Trophoblast cell (in vitro differentiated cells and primary cell): ENCODE results near the gene NEK8.

Experiments
- DNase-seq, 2 donors: peaks; one replicate each; pipeline ENCODE4 v3.0.0-alpha.2; 2016
- H2AFZ ChIP-seq: 2 replicates; pipeline ENCODE4 v1.6.1; 2013; ENCODE audit warnings: low read length, moderate library complexity, mild to moderate bottlenecking; ENCODE audit not compliant: insufficient read depth, poor library complexity
- H2AK5ac ChIP-seq: 2 replicates; pipeline ENCODE4 v1.6.1; 2013; ENCODE audit warnings: mild to moderate bottlenecking, low read length
- H2BK120ac ChIP-seq: 2 replicates; pipeline ENCODE4 v1.6.1; 2013; ENCODE audit warnings: low read length, mild to moderate bottlenecking, moderate library complexity; ENCODE audit not compliant: insufficient read depth, poor library complexity
- H2BK12ac ChIP-seq: 2 replicates; pipeline ENCODE4 v1.6.1; 2013; ENCODE audit warnings: mild to moderate bottlenecking, low read length, moderate library complexity
- H2BK5ac ChIP-seq: 2 replicates; pipeline ENCODE4 v1.6.1; 2013; ENCODE audit warnings: low read length, low read depth, moderate library complexity, mild to moderate bottlenecking; ENCODE audit not compliant: poor library complexity
- H3K14ac ChIP-seq: 2 replicates; pipeline ENCODE4 v1.6.1; 2013; ENCODE audit warnings: mild to moderate bottlenecking, low read length
- H3K18ac ChIP-seq: 2 replicates; pipeline ENCODE4 v1.6.1; 2013; ENCODE audit warnings: mild to moderate bottlenecking, low read length
- H3K23ac ChIP-seq: 2 replicates; pipeline ENCODE4 v1.6.1; 2013; ENCODE audit warnings: low read length
- H3K27ac ChIP-seq: 2 replicates; pipeline ENCODE4 v1.5.1; 2013; ENCODE audit warnings: low read depth, mild to moderate bottlenecking, inconsistent platforms, low read length, moderate library complexity
- H3K27me3 ChIP-seq: 2 replicates; pipeline ENCODE4 v1.6.1; 2013; ENCODE audit warnings: inconsistent platforms, mild to moderate bottlenecking, low read length, moderate library complexity; ENCODE audit not compliant: insufficient read depth
- H3K36me3 ChIP-seq, 2 experiments: 1 replicate in 1 of 2; 2 replicates in 1 of 2; pipeline ENCODE4 v1.6.1; 2013; ENCODE audit warnings: low read length in 2 of 2, mild to moderate bottlenecking in 2 of 2, moderate library complexity in 1 of 2; ENCODE audit not compliant: insufficient read depth in 2 of 2, control insufficient read depth in 1 of 2
- H3K4ac ChIP-seq: 2 replicates; pipeline ENCODE4 v1.6.1; 2013; ENCODE audit warnings: low read depth, mild to moderate bottlenecking, low read length, moderate library complexity
- H3K4me1 ChIP-seq, 2 experiments: 1 replicate in 1 of 2; 2 replicates in 1 of 2; pipeline ENCODE4 v1.6.1; 2013; ENCODE audit warnings: low read length in 2 of 2, mild to moderate bottlenecking in 2 of 2, moderate library complexity in 1 of 2; ENCODE audit not compliant: insufficient read depth in 2 of 2, control insufficient read depth in 1 of 2
- H3K4me2 ChIP-seq: 2 replicates; pipeline ENCODE4 v1.6.1; 2013; ENCODE audit warnings: inconsistent platforms, mild to moderate bottlenecking, low read length, moderate library complexity
- H3K4me3 ChIP-seq: 2 replicates; pipeline ENCODE4 v1.5.1; 2013; ENCODE audit warnings: mild to moderate bottlenecking, low read depth, low read length, inconsistent platforms
- H3K79me1 ChIP-seq: one replicate; pipeline ENCODE4 v1.6.1; 2013; ENCODE audit warnings: low read length
- H3K79me2 ChIP-seq: 2 replicates; pipeline ENCODE4 v1.6.1; 2013; ENCODE audit warnings: low read length, mild to moderate bottlenecking; ENCODE audit not compliant: control insufficient read depth, insufficient read depth, poor library complexity
- H3K9ac ChIP-seq: 2 replicates; pipeline ENCODE4 v1.6.1; 2013; ENCODE audit warnings: mild to moderate bottlenecking, low read length
- H3K9me3 ChIP-seq: 2 replicates; pipeline ENCODE4 v1.6.1; 2013; ENCODE audit warnings: low read depth, mild to moderate bottlenecking, control low read depth, inconsistent platforms, low read length; ENCODE audit not compliant: insufficient read depth
- H4K12ac ChIP-seq: 2 replicates; pipeline ENCODE4 v1.6.1; 2013; ENCODE audit warnings: low read depth, mild to moderate bottlenecking, low read length, moderate library complexity
- H4K8ac ChIP-seq: 2 replicates; pipeline ENCODE4 v1.6.1; 2013; ENCODE audit warnings: low read depth, mild to moderate bottlenecking, low read length, moderate library complexity
- H4K91ac ChIP-seq: one replicate; pipeline ENCODE4 v1.6.1; 2013; ENCODE audit warnings: low read depth, mild to moderate bottlenecking, low read length, moderate library complexity
- WGBS: extraction: QIAGEN DNeasy Blood & Tissue Kit; methylation state at CpG from one replicate; pipeline ENCODE4 v1.1.7; 2013; ENCODE audit warnings: missing lambda C conversion rate; ENCODE audit not compliant: insufficient read length, insufficient coverage; ENCODE audit errors: extremely low coverage; 5-methylcytosine and 5-hydroxymethylcytosine counted together

NEK8 gene

DNA sequence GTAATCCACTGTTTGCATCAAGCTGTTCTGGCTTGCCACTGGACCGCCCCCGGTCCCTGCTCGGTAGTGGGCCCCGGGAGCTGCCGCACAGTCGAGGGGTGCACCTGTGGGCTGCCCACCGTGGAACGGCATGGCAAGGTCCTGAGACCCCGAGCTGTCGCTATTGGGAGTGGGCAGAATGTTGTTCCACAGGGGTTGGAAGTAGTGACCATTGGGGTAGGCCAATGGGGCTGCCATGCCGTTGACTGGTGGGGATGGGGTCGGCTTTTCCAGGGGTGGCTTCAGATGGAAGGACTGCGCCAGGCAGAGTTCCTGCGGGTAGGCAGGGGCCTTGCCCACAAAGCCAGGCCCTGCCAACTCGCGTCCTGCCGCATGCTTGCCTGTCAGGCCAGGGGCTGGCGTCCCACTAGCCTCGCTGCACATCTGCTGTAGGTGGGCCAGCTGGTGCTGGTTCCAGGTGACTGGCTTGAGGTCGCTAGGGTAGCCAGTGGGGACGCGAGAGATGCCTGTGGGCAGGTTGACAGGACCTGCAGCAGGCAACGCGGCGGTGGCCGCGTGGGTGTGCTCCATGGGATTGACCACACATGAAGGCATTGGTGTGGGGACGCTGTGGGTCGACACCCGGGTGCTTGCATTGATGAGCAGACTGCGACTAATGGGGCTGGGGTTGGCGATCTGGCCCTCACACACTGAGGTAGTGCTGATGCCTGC, 30.0 kb downstream of the NEK8 start:
- Histone ChIP-seq H2BK5ac (no peak overlapping the region), H3K18ac (no peak overlapping the region), H4K8ac (no peak overlapping the region), H3K27me3 (no peaks in the 10 kb centered on the region), H2BK12ac (no peak overlapping the region), H3K23ac (no peak overlapping the region), H3K36me3 (peaks cover 23 to 46% of the 10 kb centered on the region in 2 experiments), H3K14ac (no peak overlapping the region), H2AFZ (no peak overlapping the region), H3K79me1 (no peaks in the 10 kb centered on the region), H3K79me2 (no peaks in the 10 kb centered on the region), H3K4me3 (no peak overlapping the region), H3K4me2 (no peak overlapping the region), H2BK120ac (no peak overlapping the region), H3K27ac (no peak overlapping the region), H2AK5ac (no peak overlapping the region), H4K91ac (no peak overlapping the region), H4K12ac (no peak overlapping the region), H3K4ac (no peak overlapping the region), H3K9ac (peak overlapping the region; percentile 0), H3K9me3 (no peaks in the 10 kb centered on the region), H3K4me1 (peaks cover 0 to 3% of the 10 kb centered on the region in 2 experiments)
- no CpG with 5 or more reads among the region's 32 CpGs for WGBS
- no peak for DNase-seq

DNA sequence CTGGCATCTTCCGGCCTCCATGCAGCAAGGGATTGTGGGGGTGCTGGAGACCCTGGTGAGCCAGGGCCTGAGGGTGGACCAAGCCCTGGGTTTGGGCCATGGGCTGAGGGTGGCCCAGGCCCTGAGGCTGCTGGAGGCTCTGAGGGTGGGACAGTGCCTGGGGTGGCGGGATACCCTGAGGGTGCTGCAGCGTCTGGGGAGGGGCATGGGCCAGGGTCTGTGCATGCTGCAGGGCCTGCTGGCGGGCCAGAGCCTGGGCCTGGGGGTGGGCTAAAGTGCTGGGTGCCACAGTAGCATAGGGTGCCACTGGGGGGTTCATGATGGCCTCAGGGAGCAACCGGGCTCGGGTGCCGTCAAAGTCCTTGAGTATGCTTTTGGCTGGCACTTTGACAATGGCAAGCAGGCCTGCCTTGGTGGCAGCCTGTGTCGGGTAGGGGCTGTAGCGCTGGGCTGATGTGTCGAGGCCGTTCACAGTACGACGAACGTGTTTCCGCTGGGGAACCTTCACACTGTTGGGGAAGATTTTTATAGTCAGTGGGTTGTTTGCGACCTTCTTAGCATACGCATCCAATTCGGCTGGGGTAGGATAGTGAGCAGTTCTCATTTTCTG, 30.8 kb downstream of the NEK8 start:
- DNase-seq, result no peak
- Histone ChIP-seq H2AFZ (no peak overlapping the region), H3K4me1 (peaks cover 0 to 3% of the 10 kb centered on the region in 2 experiments), H3K27me3 (no peaks in the 10 kb centered on the region), H3K36me3 (peaks cover 23 to 46% of the 10 kb centered on the region in 2 experiments), H3K23ac (no peak overlapping the region), H2BK5ac (no peak overlapping the region), H3K14ac (no peak overlapping the region), H3K79me1 (no peaks in the 10 kb centered on the region), H4K91ac (no peak overlapping the region), H4K8ac (no peak overlapping the region), H4K12ac (no peak overlapping the region), H2AK5ac (no peak overlapping the region), H3K79me2 (no peaks in the 10 kb centered on the region), H3K4me2 (no peak overlapping the region), H3K18ac (no peak overlapping the region), H3K9me3 (no peaks in the 10 kb centered on the region), H3K4me3 (no peak overlapping the region), H3K27ac (no peak overlapping the region), H3K4ac (no peak overlapping the region), H2BK120ac (no peak overlapping the region), H2BK12ac (no peak overlapping the region), H3K9ac (no peak overlapping the region)
- WGBS, result no CpG with 5 or more reads among the region's 18 CpGs

DNA sequence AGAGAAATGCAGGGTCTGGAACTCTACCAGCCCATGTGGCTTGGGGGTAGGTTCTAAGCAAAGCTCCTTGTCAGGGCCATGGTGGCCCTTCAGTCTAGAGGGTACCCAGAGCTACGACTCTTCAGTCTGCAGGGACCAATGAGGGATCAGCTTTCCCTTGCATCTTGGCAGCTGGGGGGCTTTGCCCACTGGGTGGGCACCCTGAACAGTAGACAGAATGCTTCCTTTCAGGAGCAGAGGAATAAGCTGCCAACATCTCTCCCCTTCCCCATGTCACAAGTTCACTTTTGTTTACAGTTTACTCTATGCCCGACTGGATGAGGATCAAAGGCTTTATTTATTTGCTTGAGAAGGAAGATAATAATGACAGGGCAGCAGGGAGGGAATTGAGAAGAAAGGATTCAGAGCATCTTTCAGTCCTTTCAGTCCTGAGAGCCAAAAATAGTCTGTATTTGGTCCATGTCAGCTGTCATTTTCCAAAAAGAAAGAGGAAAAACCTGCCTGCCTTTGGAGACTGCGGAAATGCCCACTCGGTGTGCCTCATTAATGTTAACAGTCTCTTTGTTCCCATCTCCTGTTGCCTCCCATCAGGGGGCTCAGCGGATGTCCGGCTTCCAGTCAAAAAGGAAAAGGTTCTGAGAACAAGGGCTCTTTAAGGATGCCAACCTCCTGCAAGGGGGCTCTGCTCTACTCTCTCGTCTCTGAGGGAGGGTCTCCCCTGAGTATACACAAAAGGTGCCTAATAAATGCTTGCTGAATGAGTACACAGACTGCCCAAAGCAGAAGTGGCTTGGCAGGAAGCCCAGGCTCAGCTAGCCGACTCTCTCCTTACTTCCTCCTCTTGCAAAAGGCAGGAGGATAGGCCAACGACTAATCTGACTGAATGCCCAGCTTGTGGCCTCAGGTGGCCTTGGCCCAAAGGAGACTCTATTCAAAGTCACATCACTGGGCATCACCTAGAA, 32.3 kb downstream of the NEK8 start:
- no peaks in the 10 kb centered on the region for H3K79me2 ChIP-seq
- no peak overlapping the region for H2BK5ac ChIP-seq
- no peak overlapping the region for H2AFZ ChIP-seq
- H3K79me1 ChIP-seq, result no peaks in the 10 kb centered on the region
- no peak overlapping the region for H4K91ac ChIP-seq
- H3K14ac ChIP-seq, result no peak overlapping the region
- H3K9me3 ChIP-seq, result no peaks in the 10 kb centered on the region
- no peak overlapping the region for H3K27ac ChIP-seq
- no peak for DNase-seq
- no peak overlapping the region for H3K4me3 ChIP-seq
- H3K4me2 ChIP-seq, result no peak overlapping the region
- no peak overlapping the region for H2AK5ac ChIP-seq
- no peak overlapping the region for H4K12ac ChIP-seq
- no peak overlapping the region for H3K4ac ChIP-seq
- no peaks in the 10 kb centered on the region for H3K4me1 ChIP-seq
- no peak overlapping the region for H4K8ac ChIP-seq
- no peak overlapping the region for H3K23ac ChIP-seq
- H3K27me3 ChIP-seq, result no peaks in the 10 kb centered on the region
- H3K18ac ChIP-seq, result no peak overlapping the region
- H3K9ac ChIP-seq, result no peak overlapping the region
- no CpG with 5 or more reads among the region's 9 CpGs for WGBS
- no peak overlapping the region for H2BK12ac ChIP-seq
- no peak overlapping the region for H2BK120ac ChIP-seq
- H3K36me3 ChIP-seq, result peaks cover 23 to 46% of the 10 kb centered on the region in 2 experiments

DNA sequence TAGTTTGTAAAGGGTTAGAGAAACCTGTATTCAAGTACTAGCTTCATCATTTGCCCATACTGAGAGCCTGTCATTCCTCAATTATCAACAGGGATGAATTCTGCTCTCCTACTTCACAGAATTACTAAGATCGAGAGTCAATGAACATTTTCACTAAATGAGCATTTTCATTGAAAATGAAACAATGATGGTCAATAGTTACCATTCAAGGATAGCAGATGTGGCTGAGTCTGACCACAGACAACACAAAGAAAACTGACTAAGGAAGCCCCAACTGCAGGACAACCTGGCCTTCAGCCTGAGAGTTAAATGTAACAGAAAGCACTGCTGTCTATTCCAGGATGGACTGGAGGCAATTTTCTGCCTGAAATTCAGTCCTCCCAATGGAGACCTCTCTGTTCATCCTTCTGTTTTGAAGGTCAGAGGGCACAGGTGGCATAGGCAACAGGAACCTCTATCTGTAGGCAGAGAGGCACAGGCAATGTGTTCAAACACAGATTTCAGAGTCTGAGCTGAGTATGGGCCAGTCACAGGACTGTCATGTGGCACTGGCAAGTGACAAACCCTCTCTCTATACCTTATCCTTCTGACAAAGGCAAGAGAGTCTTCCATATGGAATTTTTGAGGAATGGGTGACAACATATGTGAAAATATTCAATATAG, 34.7 kb downstream of the NEK8 start:
- H4K12ac ChIP-seq, result no peak overlapping the region
- H3K4me2 ChIP-seq, result no peak overlapping the region
- peak overlapping the region; percentile 37 for H3K23ac ChIP-seq
- no peak overlapping the region for H2BK5ac ChIP-seq
- no peak overlapping the region for H2AFZ ChIP-seq
- H3K4me3 ChIP-seq, result no peak overlapping the region
- no peak overlapping the region for H3K4ac ChIP-seq
- H4K91ac ChIP-seq, result no peak overlapping the region
- H3K27me3 ChIP-seq, result no peaks in the 10 kb centered on the region
- H2AK5ac ChIP-seq, result no peak overlapping the region
- no peak for DNase-seq
- H3K18ac ChIP-seq, result no peak overlapping the region
- no peak overlapping the region for H3K9ac ChIP-seq
- no peaks in the 10 kb centered on the region for H3K9me3 ChIP-seq
- no peak overlapping the region for H3K27ac ChIP-seq
- peaks cover 20 to 42% of the 10 kb centered on the region in 2 experiments for H3K36me3 ChIP-seq
- H3K14ac ChIP-seq, result no peak overlapping the region
- H3K79me1 ChIP-seq, result no peaks in the 10 kb centered on the region
- no peak overlapping the region for H2BK12ac ChIP-seq
- no peak overlapping the region for H4K8ac ChIP-seq
- H3K4me1 ChIP-seq, result no peaks in the 10 kb centered on the region
- no peaks in the 10 kb centered on the region for H3K79me2 ChIP-seq
- H2BK120ac ChIP-seq, result no peak overlapping the region
- WGBS, result no CpG with 5 or more reads among the region's 1 CpG
